ENCODE measurements around the gene WHRN.

WHRN gene

DNA sequence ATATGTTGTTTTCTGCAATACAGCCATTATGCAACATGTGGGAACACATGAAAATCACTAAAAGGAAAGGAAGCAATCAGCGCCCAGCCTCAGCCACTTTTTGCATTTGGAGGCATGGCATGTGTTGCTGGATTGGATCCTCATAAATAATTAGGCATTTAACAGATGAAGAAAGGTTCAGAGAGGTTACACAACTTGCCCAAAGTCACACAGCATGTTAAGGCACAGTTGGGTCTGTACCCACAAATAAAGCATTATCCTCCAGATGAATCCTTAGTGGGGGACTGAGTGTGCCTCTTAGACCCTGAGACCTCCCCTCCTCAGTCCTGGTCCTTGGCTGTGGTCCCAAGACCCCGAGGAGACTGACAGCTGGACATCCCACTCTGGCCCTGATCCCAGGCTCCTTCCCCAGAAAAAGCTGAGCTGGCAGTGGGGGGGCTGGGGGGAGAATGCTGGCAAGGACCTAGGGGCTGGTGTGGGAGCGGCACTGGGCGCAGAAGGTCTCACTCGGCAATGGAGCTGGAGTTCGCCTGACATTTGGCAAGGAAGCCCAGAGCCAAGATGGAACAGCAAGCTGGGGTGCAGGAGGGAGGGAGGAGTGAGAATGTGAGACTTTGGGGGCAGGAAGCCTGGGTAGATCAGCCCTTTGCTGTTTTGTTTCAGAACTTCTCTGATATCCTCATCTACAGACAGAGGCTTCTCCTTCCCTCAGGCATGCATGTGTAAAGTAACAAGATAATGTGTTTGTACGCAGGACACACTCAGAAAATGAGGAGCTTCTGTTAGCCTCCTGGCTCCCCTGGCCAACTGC lies 110.5 kb downstream of the WHRN start:
- DNase-seq, result no peak

DNA sequence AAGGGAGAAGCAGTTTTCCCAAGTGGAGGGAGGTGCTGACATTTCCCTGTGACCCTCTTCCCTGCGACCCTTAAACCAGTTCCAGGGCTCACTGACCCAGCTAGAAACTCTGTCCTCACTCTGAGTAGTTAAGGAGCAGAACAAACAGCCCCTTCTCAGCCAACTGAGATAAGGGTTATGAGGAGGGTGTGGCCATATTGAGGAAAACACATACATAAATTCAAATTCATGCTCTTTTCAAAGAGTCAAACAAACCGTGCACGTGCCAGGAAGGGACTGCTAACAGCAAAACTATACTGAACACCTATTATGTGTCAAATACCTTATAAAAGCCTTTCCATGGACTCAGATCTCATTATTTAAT lies 112.5 kb downstream of the WHRN start:
- DNase-seq, result no peak

DNA sequence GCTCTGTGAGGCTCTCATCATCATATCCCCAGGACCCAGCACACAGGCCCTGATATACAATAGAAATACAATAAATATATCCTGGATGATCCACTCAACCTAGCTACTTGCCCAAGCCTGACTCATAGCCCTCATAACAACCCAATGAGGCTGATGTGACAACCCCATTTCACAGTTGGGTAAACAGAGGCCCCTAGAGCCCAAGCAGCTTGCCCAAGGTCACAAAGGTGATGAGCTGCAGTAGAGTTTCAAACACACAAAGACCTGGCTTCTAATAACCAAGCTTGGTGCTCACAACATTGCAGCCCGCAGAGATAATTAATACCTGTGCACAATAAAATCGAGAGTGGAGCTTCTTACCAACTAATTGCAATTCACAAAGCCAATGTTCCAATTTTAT lies 114.3 kb downstream of the WHRN start:
- no peak for DNase-seq

DNA sequence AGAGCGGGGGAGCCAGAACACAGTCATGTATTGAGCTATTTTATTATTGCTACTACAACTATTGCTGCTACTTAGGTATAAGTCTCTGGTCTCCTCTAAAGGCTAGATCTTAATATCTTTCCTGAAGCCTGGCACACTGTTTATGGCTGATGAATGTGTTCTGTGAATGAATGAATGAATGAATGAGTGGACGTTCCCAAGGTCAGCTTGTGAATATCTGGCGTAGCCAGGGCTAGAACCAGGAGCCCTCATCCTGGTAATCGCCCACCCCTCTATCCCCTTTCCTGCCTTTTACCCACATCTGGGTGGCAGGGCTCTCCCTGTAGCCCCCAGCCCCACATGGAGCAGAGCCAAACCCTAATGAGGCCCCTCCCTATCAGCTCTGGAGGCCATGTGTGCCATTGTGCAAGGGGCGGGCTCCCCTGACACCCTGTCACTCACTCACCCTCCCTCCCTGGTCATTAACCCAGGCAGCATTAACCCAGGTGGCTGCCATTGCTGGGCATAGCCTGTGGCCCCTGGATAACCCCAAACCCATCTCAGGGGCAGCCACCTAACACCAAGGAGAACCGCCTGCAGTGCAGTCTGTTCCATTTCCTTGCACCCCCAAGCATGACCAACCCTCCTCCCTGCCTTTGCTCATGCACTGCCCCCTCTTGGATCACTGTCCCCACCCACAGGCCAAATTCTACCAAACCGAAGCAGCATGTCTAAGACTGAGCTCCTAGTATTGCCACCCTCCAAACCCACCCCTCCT lies 115.5 kb downstream of the WHRN start:
- no peak for DNase-seq

DNA sequence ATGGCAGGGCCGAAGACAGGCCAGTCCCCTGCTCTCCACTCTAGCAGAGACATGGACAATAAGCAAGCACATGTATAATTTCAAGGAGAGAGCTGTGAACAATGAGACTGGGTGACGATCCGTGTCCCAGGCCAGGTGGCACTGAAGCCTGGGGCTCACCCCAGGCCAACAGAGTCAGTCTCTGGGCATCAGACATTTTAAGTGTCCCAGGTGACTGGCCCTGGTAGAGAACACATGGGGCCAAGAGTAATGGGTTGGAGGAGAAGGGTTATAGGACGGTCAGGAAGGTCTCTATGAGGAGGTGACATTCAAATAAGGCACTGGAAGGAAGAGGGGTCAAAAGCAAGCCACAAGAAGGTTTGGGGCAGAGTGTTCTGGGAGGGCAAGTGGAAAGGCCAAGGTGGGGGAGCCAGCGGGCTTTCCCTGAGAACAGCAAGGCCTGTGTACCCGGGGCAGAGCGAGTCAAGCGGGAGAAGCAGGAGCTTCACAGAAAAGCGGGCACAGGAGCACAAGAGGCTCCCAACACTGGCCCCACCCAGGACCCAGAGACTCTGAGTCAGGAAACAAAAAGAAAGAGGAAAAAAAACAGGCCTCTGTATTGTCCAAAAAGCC lies 116.4 kb downstream of the WHRN start:
- no peak for DNase-seq

DNA sequence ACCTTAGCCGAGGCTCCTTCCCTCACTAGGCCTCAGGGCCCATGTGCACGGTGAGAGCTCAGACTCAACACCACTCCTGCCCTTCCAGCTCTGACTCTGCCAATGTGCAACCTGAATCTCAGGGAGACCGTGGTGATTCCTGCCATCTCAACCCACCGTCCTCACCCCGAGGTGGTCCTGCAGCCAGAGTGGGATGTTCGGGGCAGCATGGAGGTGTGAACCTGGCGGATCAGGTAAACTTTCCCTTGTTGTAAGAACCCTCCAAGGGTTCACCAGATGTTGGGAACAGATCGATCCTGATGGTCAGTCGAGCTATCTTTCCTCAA lies 117.0 kb downstream of the WHRN start:
- DNase-seq, result no peak

DNA sequence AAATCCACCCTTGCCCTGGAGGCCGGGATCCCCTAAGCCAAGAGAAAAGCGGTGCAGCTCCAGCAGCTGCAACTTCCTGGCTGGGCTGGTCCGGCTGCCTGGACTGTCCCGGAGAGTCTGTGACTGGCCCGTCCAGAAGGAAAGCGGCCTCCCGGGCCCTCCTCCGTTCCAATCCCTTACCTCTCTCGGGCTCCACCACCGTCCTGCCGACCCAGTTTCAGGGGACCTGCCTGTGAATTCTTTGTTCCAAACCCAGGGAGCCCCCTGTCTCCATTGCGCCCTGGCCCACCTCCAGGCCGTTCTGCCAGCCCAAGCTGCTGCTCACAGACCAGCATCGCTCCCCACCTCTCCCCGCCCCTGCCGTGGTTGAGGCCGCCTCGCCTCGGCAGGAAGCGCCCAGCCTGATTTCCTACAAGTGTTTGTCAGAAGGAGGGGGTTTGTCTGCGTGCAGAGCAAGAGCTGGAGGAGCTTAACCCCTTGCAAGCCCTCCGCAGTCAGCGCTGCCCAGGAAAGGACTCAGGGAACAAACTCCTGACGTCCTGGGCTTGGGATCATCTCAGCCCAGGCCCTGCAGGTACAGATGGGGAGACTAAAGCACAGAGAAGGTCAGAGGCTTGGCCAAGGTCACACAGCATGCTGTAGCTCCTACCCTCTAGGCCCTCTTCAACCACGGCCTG lies 117.5 kb downstream of the WHRN start, which contains the start of gene AKNA:
Gene AKNA (minus strand): TSS at position 303 of the 677 bp plus-strand sequence. CDS start 6,649 bp downstream, outside the sequence.
- no peak for DNase-seq

DNA sequence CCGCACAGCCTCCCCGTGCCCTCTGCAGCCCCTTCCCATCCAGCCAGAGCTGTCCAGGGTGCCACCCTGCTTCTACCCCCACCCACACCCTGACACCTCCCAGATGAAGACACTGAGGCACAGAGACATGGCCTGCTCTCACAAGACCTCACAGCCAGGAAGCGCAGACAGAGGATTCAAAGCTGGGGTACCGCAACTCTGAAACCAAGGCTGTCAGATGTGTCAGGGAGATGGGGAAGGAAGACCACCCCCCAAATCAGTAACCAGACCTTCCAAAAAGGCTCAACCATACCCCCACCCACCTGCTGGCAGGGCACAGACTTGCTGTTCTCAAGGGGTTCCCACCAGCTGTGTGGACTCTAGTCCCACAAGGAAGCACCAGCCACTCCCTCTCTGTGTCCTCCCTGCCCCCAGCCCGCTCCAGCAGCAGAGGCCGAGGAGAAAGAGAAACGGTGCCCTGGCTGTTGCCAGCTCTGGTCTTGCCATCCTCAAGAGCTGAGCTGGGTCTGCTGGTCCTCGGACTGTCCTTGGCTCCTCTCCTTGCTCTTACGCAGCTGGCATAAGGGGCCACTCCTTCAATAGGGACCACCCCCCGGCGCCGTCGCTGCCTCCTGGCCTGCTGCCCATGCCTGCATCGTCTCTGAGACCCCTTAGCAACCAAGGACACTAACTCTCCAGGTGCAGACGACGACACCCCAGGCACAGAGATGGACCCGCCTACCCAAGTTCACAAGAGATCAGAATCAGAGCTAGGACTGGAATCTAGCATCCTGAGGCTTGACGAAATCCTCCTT lies 118.2 kb downstream of the WHRN start:
- no peak for DNase-seq

DNA sequence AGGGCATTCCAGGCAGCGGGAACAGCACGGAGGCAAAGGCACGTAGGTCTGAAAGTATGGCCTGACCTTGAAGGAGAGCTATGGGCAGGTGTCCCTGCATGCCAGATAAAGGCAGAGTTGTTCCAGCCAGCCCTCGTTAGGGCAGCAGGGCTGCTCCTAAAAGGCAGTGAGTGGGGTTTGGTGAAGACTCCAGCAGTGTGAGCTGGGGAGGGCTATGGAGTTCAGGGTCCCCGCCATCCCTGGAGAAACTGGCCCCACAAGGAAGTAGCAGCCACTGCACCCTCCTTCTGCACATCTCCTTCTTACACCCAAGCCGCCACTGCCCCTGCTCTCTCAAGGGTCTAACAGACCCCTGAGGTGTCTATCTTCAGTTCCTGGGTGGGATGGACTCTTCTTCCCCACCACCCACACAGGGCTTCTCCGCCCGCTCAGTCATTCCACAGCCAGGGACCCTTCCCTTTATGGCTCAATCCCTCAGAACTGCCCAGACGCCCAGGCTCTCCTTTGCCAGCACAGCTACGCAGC lies 118.8 kb downstream of the WHRN start:
- DNase-seq, result no peak

DNA sequence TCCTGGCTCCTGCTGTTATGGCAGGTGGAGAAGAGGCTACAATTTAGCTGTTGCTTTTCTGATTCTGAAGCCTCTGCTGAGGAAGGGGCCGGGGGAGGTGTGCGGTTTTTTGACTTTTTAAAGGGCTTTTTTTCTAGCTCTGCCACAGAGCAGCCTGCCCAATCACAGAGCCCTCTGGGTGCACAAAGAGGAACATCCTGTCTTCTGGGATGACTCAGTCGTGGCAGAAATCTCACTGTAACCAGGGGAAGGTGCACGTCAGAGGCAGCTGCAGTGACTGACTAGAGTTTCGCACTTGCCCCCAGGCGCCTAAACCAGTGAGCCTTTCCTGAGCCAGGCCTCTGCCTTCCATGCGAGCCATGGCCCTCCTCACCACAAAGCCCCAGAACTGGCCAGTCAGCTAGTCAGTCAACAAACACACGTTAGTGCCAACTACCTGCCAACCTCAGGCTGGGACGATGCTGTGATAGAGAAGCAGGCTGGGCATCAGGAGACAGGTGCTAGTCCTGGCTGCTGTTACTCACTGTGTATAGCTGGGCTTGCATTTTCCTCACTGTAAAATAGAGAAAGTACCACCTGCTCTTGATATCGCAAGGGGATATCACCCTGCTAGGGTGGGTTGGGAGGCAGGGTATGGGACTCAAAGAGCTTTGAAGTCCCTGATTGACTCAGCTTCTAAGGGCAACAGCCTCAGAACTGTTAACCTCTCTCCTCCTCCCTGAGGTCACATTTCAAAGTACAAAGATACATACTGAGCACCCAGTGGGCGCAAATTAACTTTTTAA lies 119.7 kb downstream of the WHRN start:
- no peak for DNase-seq

DNA sequence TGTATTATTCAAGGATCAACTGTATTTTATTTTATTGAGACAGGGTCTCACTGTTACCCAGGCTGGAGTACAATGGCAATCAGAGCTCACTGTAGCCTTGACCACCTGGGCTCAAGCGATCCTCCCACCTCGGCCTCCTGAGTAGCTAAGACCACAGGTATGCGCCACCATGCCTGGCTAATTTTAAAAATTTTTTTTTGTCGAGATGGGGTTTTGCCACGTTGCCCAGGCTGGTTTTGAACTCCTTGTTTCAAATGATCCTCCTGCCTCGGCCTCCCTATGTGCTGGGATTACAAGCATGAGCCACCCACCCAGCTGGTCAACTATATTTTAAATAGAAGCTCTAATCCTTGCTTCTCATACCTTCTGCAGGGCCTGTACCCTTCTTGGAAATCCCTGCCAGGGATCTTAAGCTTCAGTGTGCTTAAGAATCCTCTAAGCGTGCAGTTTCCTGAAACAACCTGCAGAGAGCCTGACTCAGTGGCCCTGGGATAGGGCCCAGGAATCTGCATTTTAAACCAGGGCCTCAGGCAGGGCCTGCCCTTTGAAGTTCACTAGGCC lies 120.4 kb downstream of the WHRN start:
- DNase-seq, result no peak

DNA sequence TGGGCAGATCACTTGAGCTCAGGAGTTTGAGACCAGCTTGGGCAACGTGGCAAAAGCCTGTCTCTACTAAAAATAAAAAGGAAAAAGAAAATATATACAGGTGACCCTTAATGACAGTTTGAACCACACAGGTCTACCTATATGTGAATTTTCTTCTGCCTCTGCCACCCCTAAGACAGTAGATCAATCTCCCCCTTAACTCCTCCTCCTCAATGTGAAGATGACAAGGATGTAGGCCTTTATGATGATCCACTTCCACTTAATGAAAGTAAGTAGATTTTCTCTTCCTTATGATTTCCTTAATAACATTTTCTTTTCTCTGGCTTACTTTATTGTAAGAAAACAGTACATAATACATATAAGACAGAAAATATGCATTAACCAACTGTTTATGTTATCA lies 120.9 kb downstream of the WHRN start:
- DNase-seq, result no peak

DNA sequence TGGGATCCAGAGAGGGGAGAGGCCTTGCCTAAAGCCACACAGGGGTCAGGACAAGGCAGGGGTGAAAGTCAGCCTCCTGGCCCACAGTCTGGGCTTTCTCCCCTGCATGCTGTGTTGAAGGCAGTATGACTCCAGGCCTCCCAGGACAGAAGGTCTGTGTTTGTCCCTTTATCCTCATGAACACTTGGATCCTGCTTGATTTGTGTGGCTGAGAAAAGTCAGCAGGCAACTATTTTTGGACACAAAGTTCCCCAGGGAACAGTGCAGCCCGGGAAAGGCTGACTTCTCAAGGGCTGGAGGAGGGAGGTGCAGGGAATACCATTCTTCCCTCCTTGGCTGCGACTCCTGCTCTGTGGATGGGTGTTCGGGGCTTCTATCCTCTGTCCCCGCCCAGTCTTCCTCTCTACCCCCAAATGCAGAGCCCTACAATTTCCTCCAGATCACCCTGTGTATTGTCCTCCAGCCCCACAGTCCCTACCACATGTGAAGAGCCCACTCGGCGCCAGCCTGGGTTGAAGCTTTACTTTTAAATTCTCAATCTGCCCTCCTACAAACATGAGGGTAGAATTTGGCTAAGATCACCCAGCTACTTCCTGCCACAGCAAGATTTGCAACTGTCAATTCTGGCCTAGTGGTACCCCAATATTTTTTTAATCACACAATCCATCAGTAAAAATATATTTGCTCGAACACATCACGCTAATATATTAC lies 121.6 kb downstream of the WHRN start:
- DNase-seq, result no peak

DNA sequence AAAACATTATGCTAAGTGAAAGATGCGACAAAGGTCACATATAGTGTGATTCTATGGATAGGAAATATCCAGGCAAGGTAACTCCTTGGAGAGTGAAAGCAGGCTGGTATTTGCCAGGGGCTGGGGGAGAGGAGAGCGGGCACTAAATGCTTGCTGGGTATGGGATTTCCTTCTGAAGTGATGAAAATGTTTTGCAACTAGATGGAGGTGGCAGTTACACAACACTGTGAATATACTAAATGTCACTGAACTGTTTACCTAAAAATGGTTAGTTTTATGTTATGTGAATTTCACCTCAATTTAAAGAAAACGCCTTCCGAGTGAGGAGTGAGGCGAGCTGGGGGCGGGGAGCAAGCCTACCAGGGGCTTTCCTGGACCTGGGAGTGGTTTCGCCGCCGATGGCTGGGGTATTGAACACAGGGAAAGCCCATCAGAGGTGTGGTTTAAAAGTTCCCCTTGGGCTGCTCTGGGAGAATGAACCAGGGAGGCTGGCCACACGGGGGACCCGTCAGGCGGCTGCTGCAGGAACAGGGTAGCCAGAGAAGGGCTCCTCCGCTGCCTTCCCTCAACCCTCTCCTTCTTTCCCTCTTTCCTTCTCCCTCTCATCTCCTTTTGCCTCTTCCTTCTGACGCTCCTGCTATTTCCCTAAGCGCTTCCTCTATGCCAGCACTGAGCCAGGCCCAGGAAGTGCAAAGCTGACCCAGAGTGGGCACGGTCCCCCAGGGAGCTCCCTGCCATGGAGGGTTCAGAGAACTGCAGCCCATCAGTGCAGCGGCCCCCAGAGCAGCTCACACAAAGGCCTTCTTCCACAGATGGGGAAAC lies 122.4 kb downstream of the WHRN start:
- no peak for DNase-seq

DNA sequence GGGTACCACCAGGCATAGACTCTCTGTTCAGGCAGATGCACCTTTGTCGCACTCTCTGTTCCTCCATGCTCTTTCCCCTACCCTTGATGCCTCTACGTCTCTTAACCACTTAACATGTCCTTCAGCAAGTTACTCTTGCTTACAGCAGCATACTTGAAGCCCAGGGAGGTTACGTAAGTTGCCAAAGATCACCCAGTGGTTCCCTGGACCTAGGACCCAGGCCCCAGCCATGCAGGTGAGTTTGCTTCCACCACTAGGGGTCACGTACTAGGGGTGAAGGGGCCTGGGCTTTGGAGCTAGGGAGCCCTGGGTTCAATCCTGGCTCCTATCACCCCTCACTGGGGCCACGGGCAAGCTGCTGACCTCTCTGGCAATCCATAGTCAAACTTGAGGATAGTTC lies 126.4 kb downstream of the WHRN start:
- no peak for DNase-seq

DNA sequence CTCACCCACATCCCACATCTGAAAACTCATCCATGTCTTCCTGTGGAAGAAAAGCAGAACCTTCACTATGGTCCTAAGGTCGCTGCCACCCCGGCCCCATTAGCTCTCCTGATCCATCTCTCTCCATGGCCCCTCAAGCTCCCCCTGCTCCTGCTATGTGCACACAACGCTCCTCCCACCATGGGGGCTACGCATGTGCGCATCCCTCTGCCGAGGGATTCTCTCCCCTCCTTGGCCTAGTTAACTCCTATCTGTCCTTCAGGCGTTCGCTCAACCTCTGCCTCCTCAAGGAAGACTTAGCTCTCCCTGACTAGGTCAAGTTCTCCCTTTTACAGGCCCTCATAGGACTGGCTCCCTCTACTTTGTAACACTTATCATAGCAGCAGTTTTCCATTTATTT lies 127.3 kb downstream of the WHRN start:
- no peak for DNase-seq

DNA sequence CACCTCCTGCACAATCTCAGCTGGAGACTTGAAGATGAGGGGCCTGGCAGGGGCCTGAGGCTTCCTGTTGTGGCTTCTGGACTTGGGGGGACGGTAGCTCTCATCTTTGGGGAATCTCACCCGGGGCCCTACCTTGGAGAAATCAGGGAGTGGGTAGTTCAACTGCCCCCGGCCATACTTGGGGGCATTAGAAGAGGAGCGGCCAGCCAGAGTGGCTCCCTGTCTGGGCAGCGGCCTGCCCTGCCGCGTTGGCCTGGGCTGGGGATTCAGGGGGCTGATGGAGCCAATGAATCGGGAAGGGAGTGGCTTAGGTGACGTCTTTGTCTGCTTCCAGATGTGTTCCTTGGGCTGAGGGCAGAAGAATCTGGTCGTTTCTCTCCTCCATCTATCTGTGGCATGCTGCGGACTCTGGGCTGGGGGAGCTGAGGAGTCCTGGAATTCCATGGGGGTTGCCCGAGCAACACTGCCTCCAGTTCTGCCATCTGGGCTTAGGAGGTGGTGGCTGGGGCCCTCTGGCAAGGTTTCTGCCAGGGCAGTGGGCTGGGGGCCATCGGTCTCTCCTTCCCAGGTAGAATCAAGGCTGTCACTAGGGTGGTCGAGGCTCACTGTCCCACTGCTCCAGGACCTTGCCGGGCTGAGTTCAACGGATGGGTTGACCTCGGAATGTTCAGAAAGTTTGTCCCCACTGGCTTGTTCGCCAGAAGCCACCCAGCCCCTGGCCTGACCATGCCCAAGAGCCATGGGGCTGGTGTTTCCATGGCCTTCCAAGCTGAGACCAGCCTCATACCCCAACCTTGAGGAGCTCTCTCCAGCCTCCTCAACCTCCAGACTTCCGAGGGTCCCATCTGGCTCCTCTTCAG lies 128.5 kb downstream of the WHRN start:
- no peak for DNase-seq

DNA sequence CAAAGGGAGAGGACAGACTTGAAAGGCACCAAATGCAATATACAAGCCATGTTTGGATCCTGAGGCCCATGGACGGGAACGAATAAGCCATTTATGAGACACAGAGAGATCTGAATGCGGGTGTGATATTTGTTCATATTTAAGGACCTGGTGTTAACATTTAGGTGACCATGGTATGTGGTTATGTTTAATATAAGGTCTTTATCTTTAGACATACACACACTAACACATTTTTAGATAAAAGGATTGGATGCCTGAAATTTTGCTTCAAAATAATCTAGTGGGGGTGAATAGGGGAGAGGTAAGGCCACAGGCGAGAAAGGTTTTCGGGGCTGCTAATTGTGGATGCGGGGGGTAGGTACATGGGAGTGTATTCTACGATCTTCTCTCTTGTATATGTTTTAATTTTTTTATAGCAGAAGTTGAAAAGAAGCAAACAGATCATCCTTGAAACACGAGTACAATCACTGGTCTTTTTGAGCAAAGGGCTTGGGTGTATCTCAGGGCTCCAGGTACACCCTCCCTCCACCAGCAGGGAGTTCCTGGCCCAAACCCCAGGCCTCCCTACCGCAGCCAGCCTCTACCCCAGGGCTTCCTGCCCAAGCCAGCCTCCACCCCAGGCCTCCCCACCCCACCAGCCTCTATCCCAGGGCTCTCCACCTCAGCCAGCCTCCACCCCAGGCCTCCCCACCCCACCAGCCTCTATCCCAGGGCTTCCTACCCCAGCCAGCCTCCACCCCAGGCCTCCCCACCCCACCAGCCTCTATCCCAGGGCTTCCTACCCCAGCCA lies 129.7 kb downstream of the WHRN start:
- no peak for DNase-seq
